GM10266 (cell line): Measurements from ENCODE around the gene ST6GALNAC6.

Experiments
- DNase-seq: peaks from one replicate; pipeline ENCODE4 v3.0.0; 2012; ENCODE audit errors: extremely low spot score
- TF ChIP-seq, protein P1 (sequence below): IDR thresholded peaks from 2 replicates; pipeline ENCODE4 v1.5.1; 2012; ENCODE audit warnings: mild to moderate bottlenecking, low read depth; ENCODE audit not compliant: control insufficient read depth, insufficient read depth; ENCODE audit errors: missing control alignments

ST6GALNAC6 gene

DNA sequence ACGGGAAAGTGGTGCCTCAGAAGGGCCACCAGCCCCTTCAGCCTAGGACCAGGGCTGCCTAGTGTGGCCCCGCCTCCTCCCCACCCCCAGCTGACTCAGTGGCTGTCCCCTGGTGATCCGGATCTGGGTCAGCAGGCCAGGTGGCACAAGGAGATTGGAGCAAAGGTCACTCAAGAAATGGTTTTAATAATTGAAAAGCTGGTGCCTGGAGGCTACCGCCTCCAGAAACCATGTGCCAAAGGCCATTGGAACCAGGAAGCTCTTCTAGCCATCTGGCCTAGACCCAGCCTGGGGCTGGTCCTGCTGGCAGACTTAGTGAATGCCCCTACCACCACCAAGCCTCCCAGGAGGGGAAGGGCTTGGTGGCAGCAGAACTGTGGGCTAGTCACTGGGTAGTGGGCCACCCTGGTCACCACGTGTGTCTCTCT, 15.9 kb upstream of the ST6GALNAC6 start:
- TF ChIP-seq, protein P1, sequence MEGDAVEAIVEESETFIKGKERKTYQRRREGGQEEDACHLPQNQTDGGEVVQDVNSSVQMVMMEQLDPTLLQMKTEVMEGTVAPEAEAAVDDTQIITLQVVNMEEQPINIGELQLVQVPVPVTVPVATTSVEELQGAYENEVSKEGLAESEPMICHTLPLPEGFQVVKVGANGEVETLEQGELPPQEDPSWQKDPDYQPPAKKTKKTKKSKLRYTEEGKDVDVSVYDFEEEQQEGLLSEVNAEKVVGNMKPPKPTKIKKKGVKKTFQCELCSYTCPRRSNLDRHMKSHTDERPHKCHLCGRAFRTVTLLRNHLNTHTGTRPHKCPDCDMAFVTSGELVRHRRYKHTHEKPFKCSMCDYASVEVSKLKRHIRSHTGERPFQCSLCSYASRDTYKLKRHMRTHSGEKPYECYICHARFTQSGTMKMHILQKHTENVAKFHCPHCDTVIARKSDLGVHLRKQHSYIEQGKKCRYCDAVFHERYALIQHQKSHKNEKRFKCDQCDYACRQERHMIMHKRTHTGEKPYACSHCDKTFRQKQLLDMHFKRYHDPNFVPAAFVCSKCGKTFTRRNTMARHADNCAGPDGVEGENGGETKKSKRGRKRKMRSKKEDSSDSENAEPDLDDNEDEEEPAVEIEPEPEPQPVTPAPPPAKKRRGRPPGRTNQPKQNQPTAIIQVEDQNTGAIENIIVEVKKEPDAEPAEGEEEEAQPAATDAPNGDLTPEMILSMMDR: no peak
- DNase-seq: no peak

DNA sequence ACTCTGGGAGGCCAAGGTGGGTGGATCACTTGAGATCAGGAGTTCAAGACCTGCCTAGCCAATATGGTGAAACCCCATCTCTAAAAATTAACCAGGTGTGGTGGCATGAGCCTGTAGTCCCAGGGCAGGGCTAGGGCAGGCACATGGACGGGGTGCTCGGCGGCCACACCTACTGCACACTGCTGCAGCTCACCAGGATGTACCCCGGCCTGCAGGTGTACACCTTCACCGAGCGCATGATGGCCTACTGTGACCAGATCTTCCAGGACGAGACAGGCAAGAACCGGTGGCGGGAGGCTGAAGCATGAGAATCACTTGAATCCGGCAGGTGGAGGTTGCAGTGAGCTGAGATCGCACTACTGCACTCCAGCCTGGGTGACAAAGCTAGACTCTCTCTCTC, 14.3 kb upstream of the ST6GALNAC6 start:
- DNase-seq: no peak
- TF ChIP-seq, protein P1: no peak

DNA sequence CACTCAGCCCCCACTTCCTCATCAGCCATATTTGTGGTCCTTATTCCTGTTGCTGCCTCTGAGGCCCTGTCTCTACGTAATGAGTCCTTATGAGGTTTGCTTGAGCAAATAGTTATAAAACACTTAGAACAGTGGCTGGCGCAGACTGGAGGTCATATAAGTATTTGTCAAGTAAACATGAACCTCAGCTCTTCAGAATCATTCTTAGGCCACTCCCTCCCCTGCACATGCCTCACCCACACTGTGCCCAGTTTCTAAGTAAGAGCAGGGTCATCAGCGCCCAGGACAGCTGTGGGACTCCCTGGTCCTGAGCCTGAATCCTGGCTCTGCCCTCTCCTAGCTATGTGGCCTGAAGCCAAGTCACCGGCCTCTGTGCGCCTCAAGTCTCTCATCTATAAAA, 13.5 kb upstream of the ST6GALNAC6 start:
- TF ChIP-seq, protein P1: no peak
- no peak for DNase-seq

DNA sequence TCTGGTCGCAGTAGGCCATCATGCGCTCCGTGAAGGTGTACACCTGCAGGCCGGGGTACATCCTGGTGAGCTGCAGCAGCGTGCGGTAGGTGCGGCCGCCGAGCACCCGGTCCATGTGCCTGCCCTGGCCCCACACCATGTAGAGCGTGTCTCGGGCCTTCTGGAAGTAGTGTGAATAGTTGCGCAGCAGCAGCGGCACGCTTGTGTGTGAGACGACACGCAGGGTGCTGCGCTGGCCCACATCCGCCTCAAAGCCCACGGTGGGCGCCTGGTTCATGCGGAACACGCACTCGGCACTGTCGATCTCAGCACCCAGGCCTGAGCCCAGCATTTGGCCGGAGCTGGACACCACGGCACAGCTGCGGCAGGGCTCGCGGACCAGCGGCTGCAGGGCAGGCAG, 12.9 kb upstream of the ST6GALNAC6 start:
- no peak for DNase-seq
- TF ChIP-seq, protein P1: no peak

DNA sequence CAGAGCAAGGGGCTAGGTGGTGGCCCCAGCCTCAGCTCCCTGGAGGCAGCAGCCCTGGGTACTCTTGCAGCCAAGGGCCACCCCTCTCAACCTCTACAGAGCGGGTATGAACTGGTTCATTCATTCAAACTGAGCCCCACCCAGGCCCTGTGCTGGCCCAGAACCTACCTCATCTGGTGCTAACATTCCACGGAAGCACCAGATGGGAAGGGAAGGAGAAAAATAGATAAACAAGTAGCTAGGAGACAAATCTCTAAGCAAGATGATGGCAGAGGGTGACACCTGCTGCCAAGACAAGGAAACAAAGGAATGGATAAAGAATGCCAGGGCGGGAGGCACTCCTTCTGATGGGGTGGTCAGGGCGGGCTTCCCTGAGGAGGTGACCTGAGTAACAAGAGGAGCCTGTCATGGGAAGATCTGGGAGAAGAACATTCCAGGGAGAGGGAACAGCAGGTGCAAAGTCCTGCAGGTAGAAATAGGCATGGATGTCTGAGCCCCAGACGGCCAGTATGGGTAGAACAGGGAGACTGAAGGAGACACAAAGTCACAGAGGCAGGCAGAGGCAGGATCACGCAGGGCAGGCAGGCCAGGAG, 11.3 kb upstream of the ST6GALNAC6 start:
- no peak for DNase-seq
- TF ChIP-seq, protein P1: peak; percentile 36

DNA sequence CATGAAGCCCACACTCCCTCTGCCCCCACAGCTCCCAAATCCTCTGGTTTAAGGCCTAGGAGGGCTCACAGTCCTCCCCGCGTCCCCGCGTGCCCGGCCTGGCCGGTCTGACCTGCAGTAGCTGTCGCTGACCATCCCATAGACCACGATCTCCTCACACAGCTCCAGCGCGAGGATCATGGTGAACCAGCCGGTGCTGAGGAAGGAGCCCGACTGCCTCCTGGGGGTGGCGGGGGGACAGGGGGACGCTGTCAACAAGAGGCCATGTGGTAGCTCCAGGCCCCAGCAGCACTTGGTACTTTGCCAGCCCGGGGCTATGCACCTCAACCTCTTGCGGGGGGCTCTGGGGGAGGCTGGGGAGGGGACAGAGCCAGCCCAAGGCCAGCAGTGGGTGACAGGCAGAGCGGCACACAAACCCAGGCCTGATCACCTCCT, 10.5 kb upstream of the ST6GALNAC6 start:
- DNase-seq: no peak
- TF ChIP-seq, protein P1: no peak

DNA sequence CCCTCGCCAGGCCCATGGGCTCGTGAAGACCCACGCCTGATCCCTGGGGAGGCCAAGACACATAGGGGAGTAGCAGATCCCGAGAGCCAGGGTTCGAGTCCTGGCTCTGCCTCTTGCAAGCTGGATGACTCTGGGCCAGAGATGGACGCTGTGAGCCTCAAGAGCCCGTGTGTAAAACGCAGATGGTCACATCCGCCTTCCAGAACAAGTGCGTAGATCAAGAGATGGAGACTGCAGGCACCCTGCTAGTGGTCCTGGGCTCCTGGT, 9.2 kb upstream of the ST6GALNAC6 start:
- DNase-seq: no peak

More for the DNA sequence above, 9.2 kb upstream of the ST6GALNAC6 start:
- TF ChIP-seq, protein P1: no peak
